WERI-Rb-1 (cell line): ENCODE measurements around the gene KLHL29.

Experiments used
- DNase-seq: peaks from one replicate; pipeline ENCODE4 v3.0.0-alpha.2; 2020
- H3K27ac ChIP-seq: fragments of 250-450 bp; sonication (Bioruptor Pico); 2 replicates; pipeline ENCODE4 v1.5.1; 2020; ENCODE audit warnings: mild to moderate bottlenecking, moderate library complexity
- H3K27me3 ChIP-seq: fragments of 250-450 bp; sonication (Bioruptor Pico); 2 replicates; pipeline ENCODE4 v1.5.1; 2021; ENCODE audit warnings: mild to moderate bottlenecking, low read depth, moderate library complexity; ENCODE audit not compliant: insufficient read depth, severe bottlenecking
- H3K36me3 ChIP-seq: fragments of 250-450 bp; sonication (Bioruptor Pico); 2 replicates; pipeline ENCODE4 v1.5.1; 2020; ENCODE audit warnings: mild to moderate bottlenecking, moderate library complexity
- H3K4me3 ChIP-seq: 2 replicates; pipeline ENCODE4 v1.5.1; 2011; ENCODE audit warnings: low read depth, mild to moderate bottlenecking, control low read depth, low read length
- H3K9me3 ChIP-seq: fragments of 250-450 bp; sonication (Bioruptor Pico); 2 replicates; pipeline ENCODE4 v1.5.1; 2021; ENCODE audit warnings: mild to moderate bottlenecking, moderate library complexity; ENCODE audit not compliant: severe bottlenecking
- CTCF ChIP-seq: IDR thresholded peaks from 2 replicates; pipeline ENCODE4 v1.5.1; 2011; ENCODE audit warnings: low read depth, mild to moderate bottlenecking, control low read depth, inconsistent platforms, low read length

The KLHL29 gene

DNA sequence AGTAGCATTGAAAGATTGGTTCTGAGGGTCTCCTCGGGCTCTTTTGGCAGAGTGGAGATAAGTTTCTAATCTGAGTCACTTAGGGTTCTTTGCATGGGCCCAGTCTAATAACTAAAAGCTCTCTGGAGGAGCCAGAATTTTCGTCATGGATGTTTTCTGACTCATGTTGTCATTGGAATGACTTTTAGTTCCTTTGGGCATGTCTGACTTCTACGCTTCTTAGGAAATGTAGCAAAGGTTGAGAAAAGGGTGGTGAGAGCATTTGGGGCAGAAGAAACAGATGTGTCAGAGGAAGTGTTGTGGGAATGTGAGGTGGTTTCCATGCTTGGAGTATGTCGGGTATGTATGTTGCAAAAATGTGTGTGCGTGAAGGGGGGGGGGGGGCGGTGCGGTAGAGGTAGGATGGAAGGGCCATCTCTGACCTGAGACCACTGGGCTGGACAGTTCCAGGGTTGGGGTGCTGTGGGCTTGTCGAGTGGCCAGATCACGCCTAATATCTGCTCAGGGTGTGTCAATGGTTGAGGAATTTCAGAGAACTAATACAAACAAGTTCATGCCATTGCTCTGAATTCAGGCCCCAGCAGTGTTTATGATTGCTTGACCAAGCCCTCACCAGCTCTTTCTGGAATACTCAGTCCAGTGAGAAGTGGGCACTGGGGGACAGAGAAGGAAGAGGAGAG is 26.9 kb downstream of the KLHL29 start:
- TF ChIP-seq CTCF = no peak
- no peak overlapping the region for H3K4me3 ChIP-seq
- DNase-seq = no peak
- no peaks in the 10 kb centered on the region for H3K9me3 ChIP-seq
- no peaks in the 10 kb centered on the region for H3K27me3 ChIP-seq
- no peaks in the 10 kb centered on the region; the same call in 1 of the 2 replicates for H3K36me3 ChIP-seq
- H3K27ac ChIP-seq = no peak overlapping the region

- H3K36me3 ChIP-seq = no peaks in the 10 kb centered on the region; the same call in 1 of the 2 replicates
- no peak for TF ChIP-seq CTCF
- no peak overlapping the region for H3K27ac ChIP-seq
- DNase-seq = no peak
- no peaks in the 10 kb centered on the region for H3K27me3 ChIP-seq
- no peaks in the 10 kb centered on the region for H3K9me3 ChIP-seq
- H3K4me3 ChIP-seq = no peak overlapping the region
These were observed 27.7 kb downstream of the KLHL29 start for GRCh38 chr2:23412556-23413155.

DNA sequence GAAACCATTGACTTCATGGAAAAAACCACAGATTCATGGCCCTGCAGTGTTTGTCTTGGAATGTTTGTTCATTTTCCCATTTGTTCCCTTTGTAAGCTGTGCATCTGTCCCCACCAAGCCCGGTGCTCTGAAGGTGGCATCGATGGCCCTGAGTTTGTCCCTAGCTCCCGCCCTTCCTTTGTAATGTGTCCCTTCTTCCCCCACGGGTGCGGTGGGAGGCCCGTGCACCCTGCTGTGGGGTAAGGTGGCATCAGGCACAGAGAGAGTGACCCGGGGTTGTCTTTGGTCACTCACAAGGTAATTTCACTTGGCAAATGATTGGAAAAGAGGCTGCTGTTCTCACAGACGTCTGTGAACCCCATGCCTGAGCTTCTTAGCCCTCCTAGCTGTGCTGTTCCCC is 28.7 kb downstream of the KLHL29 start:
- DNase-seq = no peak
- no peaks in the 10 kb centered on the region; the same call in 1 of the 2 replicates for H3K36me3 ChIP-seq
- H3K27ac ChIP-seq = peak overlapping the region; percentile 56
- H3K27me3 ChIP-seq = no peaks in the 10 kb centered on the region
- H3K9me3 ChIP-seq = no peaks in the 10 kb centered on the region
- TF ChIP-seq CTCF = no peak
- H3K4me3 ChIP-seq = no peak overlapping the region

GRCh38 chr2:23414106-23414505 is 29.1 kb downstream of the KLHL29 start:
- Histone ChIP-seq H3K27me3 (no peaks in the 10 kb centered on the region), H3K36me3 (no peaks in the 10 kb centered on the region; the same call in 1 of the 2 replicates), H3K27ac (peak overlapping the region; percentile 56), H3K9me3 (no peaks in the 10 kb centered on the region), H3K4me3 (no peak overlapping the region)
- TF ChIP-seq CTCF = no peak
- peak; percentile 39 for DNase-seq

- peak overlapping the region; percentile 56 for H3K27ac ChIP-seq
- H3K4me3 ChIP-seq = no peak overlapping the region
- no peaks in the 10 kb centered on the region for H3K27me3 ChIP-seq
- H3K36me3 ChIP-seq = no peaks in the 10 kb centered on the region; the same call in 1 of the 2 replicates
- peak; percentile 87 for TF ChIP-seq CTCF
- DNase-seq = peak; percentile 92
- no peaks in the 10 kb centered on the region for H3K9me3 ChIP-seq
These were observed 29.9 kb downstream of the KLHL29 start for GRCh38 chr2:23414871-23415270.

GRCh38 chr2:23417310-23417709 is 32.3 kb downstream of the KLHL29 start:
- Histone ChIP-seq H3K27ac (no peak overlapping the region), H3K4me3 (no peak overlapping the region), H3K9me3 (no peaks in the 10 kb centered on the region), H3K36me3 (no peaks in the 10 kb centered on the region; the same call in 1 of the 2 replicates), H3K27me3 (no peaks in the 10 kb centered on the region)
- no peak for TF ChIP-seq CTCF
- peak; percentile 3 for DNase-seq
